Measurements from ENCODE around the gene IL17F. TPM values are rescaled to one million over a fixed set of nuclear protein-coding genes. Genes with fewer than 3 reads are reported as not detected.

IL17F gene
- total and polyA plus RNA-seq, 2 of the 8 experiments (the other 6 are each of a cell fraction or from before 2014, with no cell fraction given): 0.08 TPM; not detected in 1

GRCh38 chr6:52263709-52264540 lies 19.6 kb upstream of the IL17F start:
- no peak overlapping the region for H3K4me3 ChIP-seq (ENCODE audit: extremely low read depth in 1 of 4, insufficient read depth in 2 of 4, low read depth in 3 of 4, low read length in 4 of 4)
- DNase-seq (ENCODE audit: low read depth in 1 of 2, low spot score in 2 of 2) (peak; percentile 21 to 75), FAIRE-seq (peak; percentile 68)
- no peak overlapping the region for H2BK12ac ChIP-seq (ENCODE audit: low read depth, low read length)
- no peak overlapping the region for H4K5ac ChIP-seq (ENCODE audit: insufficient read length, low read depth, low read length)
- H3K56ac ChIP-seq (replicated peaks; ENCODE audit: insufficient read length, low read depth, low read length): no peak overlapping the region
- no peak overlapping the region for H4K91ac ChIP-seq (replicated peaks; ENCODE audit: insufficient read length, low read length)
- H4K8ac ChIP-seq (ENCODE audit: extremely low read depth, insufficient read depth, low read length): no peak overlapping the region
- H3K27me3 ChIP-seq (replicated peaks in 1 of 4; ENCODE audit: control insufficient read depth in 3 of 4, extremely low read depth in 1 of 4, insufficient read depth in 3 of 4, low read length in 3 of 4): no peaks in the 10 kb centered on the region
- H3K36me3 ChIP-seq (ENCODE audit: control insufficient read depth in 2 of 4, insufficient read depth in 4 of 4, low read length in 3 of 4): peaks cover 57 to 83% (median 76%) of the 10 kb centered on the region in 4 experiments
- H3K4me2 ChIP-seq (ENCODE audit: insufficient read depth in 1 of 2, low read depth in 2 of 2, low read length in 2 of 2): no peak overlapping the region
- H3K23ac ChIP-seq (ENCODE audit: insufficient read length): no peak overlapping the region
- peaks cover 0 to 6% of the 10 kb centered on the region in 2 experiments for H4K20me1 ChIP-seq (replicated peaks in 1 of 2; ENCODE audit: control insufficient read depth in 1 of 2, insufficient read depth in 2 of 2, low read length in 2 of 2)
- ChIA-PET POLR2A (ENCODE audit: partially characterized antibody) (interaction anchor here (0.7 to 15.5 kb wide), 8 partner anchors 9 to 109 kb away, joined by 3 to 198 read pairs (median 5); partner anchors contain the start of gene MCM3), CTCF (ENCODE audit: partially characterized antibody) (interaction anchor here (0.6 to 11.0 kb wide), 43 partner anchors 10 to 913 kb away, joined by 3 to 149 read pairs (median 4); partner anchors contain the start of genes MCM3 and PKHD1)
- H3K14ac ChIP-seq (ENCODE audit: insufficient read length): no peak overlapping the region
- no peaks in the 10 kb centered on the region; a peak in 1 of 7 replicates for H3K4me1 ChIP-seq (replicated peaks in 1 of 4; ENCODE audit: control insufficient read depth in 3 of 4, insufficient read depth in 4 of 4, low read length in 3 of 4)
- H3K9me3 ChIP-seq (ENCODE audit: insufficient read depth in 2 of 2, low read depth in 1 of 2, low read length in 1 of 2): no peaks in the 10 kb centered on the region
- no peak overlapping the region for H2AK5ac ChIP-seq (ENCODE audit: low read depth, low read length)
- no peak overlapping the region for H2BK20ac ChIP-seq (ENCODE audit: low read length)
- H3K18ac ChIP-seq (ENCODE audit: extremely low read depth, low read length): no peak overlapping the region
- no peak overlapping the region for H2BK120ac ChIP-seq (replicated peaks; ENCODE audit: low read depth, low read length)
- WGBS, 2 experiments (ENCODE audit: extremely low coverage in 1 of 2, insufficient coverage in 1 of 2, insufficient read length in 1 of 2, insufficient replicate concordance in 2 of 2, low coverage in 1 of 2, low lambda C conversion rate in 2 of 2, missing lambda C conversion rate in 1 of 2): 78% methylated on average over 11 of the region's 11 CpGs; no CpG with 5 or more reads in 1 of the 2 experiments
- TF ChIP-seq RAD21 (IDR thresholded peaks at IDR 0.05 in 1 of 2, conservative IDR thresholded peaks at IDR 0.05 in 1 of 2; ENCODE audit: low read depth in 2 of 2, low read length in 2 of 2) (peak; percentile 88), MAFK (IDR thresholded peaks at IDR 0.05; ENCODE audit: low read depth, low read length) (no peak), CTCF (IDR thresholded peaks at IDR 0.05; ENCODE audit: control extremely low read depth in 1 of 3, insufficient read depth in 1 of 3, low read depth in 1 of 3, low read length in 3 of 3) (peak; percentile 82 to 94 (median 88))
- no peak overlapping the region for H3K4ac ChIP-seq (replicated peaks; ENCODE audit: insufficient read length, low read depth, low read length)
- H3K27ac ChIP-seq (ENCODE audit: low read depth, low read length): no peak overlapping the region
- H3K9ac ChIP-seq (replicated peaks in 1 of 4; ENCODE audit: extremely low read depth in 1 of 4, low read depth in 3 of 4, low read length in 3 of 4): no peak overlapping the region
- H2BK15ac ChIP-seq (ENCODE audit: low read length): no peak overlapping the region
- no peaks in the 10 kb centered on the region for H3K79me2 ChIP-seq (ENCODE audit: control insufficient read depth in 1 of 2, insufficient read depth in 2 of 2, low read length in 2 of 2)
- no peaks in the 10 kb centered on the region for H3K23me2 ChIP-seq (ENCODE audit: low read depth, low read length)
- no peak overlapping the region for H2AFZ ChIP-seq (ENCODE audit: low read length)
- no peaks in the 10 kb centered on the region for H3K79me1 ChIP-seq (ENCODE audit: low read depth, low read length)
- no peak overlapping the region for H2BK5ac ChIP-seq (ENCODE audit: low read depth, low read length)
